Measurements from ENCODE around the gene PODXL2.

The PODXL2 gene

GRCh38 chr3:127711896-127712295 lies 82.9 kb downstream of the PODXL2 start:
- DNase-seq, result no peak

GRCh38 chr3:127712461-127712860 lies 83.5 kb downstream of the PODXL2 start:
- DNase-seq, result no peak

- DNase-seq, result no peak
Measured at GRCh38 chr3:127712881-127713771, 84.1 kb downstream of the PODXL2 start.

GRCh38 chr3:127714125-127714571 lies 85.2 kb downstream of the PODXL2 start:
- DNase-seq, result no peak

GRCh38 chr3:127714866-127715265 lies 85.9 kb downstream of the PODXL2 start:
- no peak for DNase-seq

- no peak for DNase-seq
Measured at GRCh38 chr3:127715532-127715931, 86.5 kb downstream of the PODXL2 start.

GRCh38 chr3:127716384-127716783 lies 87.4 kb downstream of the PODXL2 start:
- no peak for DNase-seq

- no peak for DNase-seq
Measured at GRCh38 chr3:127717357-127718244, 88.6 kb downstream of the PODXL2 start.

GRCh38 chr3:127718245-127718915 lies 89.4 kb downstream of the PODXL2 start:
- no peak for DNase-seq

- no peak for DNase-seq
Measured at GRCh38 chr3:127718916-127719290, 89.9 kb downstream of the PODXL2 start.

- no peak for DNase-seq
Measured at GRCh38 chr3:127719369-127719768, 90.4 kb downstream of the PODXL2 start.

- no peak for DNase-seq
Measured at GRCh38 chr3:127720161-127720823, 91.3 kb downstream of the PODXL2 start.

GRCh38 chr3:127720985-127721935 lies 92.3 kb downstream of the PODXL2 start:
- DNase-seq, result no peak

- DNase-seq, result no peak
Measured at GRCh38 chr3:127722091-127722784, 93.3 kb downstream of the PODXL2 start.

Measured in activated CD8-positive, alpha-beta memory T cell treated with anti-CD3 and anti-CD28 coated beads for 24 hours (primary cell).